T47D (cell line): ENCODE measurements around the gene SLC12A4.
A peak's percentile ranks its signal among the peaks of the same experiment; 100 is the strongest.

Source experiments
- DNase-seq, 2 experiments: peaks; one replicate each; pipeline versions ENCODE4 v3.0.0 to v3.0.0-alpha.2; 2011 to 2012; ENCODE audit warnings: low read depth in 1 of 2, low spot score in 1 of 2
- JUND ChIP-seq: IDR thresholded peaks from 2 replicates; pipeline ENCODE4 v1.6.1; 2012; ENCODE audit warnings: low read depth
- in situ Hi-C: cut with HindIII; loops from 2 replicates; pipeline ENCODE4 v1.10.0; 2016; ENCODE audit warnings: low sequenced_read_pairs, low pct_unique_long_range_greater_than_20kb

The SLC12A4 gene

DNA sequence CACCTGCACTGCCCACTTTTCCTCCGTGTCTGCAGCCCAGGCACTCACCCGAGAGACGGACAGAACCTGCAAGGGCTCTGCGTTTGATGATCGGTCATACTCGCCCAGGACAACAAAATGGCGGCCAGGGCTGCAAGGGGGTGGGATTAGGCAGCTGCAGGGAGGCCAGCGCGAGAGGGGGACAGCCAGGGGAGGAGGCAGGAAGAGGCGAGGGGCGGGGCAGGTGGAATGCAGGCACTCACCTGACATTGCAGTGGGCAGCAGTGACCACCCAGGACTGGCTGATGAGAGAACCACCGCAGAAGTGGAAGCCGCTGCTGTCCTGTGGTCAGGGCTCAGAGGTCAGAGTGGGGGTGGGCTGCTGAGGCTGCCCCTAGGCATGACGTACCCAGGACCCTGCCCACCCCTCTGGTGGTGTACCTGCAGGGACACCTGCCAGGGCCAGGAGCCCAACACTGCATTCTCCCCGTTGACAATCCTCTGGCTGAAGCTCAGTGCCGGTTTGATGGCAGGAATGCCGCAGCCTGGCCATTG is 37.7 kb downstream of the SLC12A4 start:
- in situ Hi-C loops, result no loop called here
- no peak for TF ChIP-seq JUND
- no peak for DNase-seq

DNA sequence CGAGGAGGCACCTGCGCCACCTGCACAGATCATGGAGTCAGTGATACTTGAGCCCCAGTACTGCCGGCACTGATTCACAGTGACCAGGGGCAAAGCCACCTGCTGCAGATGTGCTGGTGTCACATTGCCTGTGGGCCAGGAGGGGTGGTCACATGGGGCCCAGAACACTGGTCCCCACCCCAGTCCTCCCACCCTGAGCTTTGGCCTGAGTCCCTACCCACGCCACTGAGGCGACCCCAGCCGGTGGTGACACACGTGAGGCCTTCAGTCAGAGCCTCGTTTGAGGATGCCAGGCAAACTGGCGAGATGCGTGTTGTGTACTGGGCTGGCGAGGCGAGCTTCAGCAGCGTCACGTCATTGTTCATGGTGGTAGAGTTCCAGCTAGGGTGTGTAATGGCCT is 38.2 kb downstream of the SLC12A4 start:
- TF ChIP-seq JUND, result no peak
- in situ Hi-C loops, result no loop called here
- DNase-seq, result no peak

DNA sequence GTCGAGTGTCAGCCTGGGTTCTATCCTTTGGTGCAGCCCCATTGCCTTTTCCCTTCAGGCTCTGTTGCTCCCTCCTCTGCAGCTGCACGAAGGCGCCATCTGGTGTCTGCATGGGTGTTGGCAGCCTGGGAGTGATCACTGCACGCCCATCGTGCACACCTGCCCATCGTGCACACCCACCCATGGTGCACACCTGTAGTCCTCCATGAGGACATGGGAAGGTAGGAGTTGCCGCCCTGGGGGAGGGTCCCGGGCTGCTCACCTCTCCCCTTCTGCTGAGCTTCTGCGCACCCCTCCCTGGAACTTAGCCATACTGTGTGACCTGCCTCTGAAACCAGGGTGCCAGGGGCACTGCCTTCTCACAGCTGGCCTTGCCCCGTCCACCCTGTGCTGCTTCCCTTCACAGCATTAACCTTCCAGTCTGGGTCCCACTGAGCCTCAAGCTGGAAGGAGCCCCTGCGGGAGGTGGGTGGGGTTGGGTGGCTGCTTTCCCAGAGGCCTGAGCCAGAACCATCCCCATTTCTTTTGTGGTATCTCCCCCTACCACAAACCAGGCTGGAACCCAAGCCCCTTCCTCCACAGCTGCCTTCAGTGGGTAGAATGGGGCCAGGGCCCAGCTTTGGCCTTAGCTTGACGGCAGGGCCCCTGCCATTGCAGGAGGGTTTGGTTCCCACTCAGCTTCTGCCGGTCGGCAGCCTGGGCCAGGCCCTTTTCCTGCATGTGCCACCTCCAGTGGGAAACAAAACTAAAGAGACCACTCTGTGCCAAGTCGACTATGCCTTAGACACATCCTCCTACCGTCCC is 39.7 kb downstream of the SLC12A4 start:
- TF ChIP-seq JUND, result no peak
- in situ Hi-C loops, result no loop called here
- peak; percentile 79 to 88 for DNase-seq

DNA sequence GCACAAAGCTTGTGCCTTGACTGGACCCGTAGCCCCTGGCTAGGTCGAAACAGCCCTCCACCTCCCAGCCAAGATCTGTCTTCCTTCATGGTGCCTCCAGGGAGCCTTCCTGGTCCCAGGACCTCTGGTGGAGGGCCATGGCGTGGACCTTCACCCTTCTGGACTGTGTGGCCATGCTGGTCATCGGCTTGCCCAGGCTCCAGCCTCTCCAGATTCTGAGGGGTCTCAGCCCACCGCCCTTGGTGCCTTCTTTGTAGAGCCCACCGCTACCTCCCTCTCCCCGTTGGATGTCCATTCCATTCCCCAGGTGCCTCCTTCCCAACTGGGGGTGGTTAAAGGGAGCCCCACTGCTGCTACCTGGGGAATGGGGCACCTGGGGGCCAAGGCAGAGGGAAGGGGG is 40.3 kb downstream of the SLC12A4 start:
- TF ChIP-seq JUND, result no peak
- in situ Hi-C loops, result no loop called here
- no peak for DNase-seq

DNA sequence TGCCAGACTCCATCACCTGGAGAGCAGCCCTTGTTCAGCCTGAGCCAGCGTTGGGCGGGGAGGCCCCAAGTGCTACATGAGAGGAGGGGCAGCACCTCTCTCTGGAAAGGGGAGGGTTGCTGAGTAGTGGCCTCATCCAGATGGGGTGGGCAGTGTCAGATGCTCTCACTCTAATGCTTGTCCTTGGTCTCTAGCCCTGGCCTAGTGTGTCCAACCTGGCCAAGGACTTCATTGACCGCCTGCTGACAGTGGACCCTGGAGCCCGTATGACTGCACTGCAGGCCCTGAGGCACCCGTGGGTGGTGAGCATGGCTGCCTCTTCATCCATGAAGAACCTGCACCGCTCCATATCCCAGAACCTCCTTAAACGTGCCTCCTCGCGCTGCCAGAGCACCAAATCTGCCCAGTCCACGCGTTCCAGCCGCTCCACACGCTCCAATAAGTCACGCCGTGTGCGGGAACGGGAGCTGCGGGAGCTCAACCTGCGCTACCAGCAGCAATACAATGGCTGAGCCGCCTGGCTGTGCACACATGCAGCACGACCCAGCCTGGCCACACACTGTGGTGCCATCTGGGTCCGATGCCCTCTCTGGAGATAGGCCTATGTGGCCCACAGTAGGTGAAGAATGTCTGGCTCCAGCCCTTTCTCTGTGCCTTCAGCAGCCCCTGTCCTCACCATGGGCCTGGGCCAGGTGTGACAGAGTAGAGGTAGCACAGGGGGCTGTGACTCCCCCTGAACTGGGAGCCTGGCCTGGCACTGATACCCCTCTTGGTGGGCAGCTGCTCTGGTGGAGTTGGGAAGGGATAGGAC is 41.1 kb downstream of the SLC12A4 start:
- no peak for TF ChIP-seq JUND
- in situ Hi-C loops, result no loop called here
- no peak for DNase-seq

DNA sequence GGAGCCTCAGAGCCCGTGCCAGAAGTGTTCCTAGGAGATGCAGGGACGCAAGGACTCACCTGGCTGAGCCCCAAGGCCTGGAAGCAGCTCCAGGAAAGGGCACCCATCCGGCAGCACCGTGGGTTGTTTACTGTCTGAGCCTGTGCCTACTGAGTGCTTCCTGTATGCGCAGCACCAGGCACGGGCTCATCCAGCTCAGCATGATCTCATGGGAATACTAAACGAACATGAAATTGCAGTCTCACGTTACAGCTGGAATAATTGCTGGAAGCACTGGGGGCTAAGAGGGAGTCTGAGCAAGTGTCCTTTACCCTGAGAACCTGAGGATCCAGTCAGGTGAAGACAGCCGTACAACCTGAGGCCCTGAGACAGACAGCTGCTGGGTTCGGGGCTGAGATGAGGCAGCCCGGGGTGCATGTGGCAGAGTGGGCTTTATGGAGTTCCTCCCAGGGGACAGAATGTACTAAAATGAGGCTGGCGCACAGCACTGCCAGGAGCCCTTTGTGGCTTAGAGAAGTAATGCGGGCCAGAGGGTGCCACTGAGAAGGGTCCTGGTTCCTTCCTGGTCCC is 42.2 kb downstream of the SLC12A4 start:
- no peak for TF ChIP-seq JUND
- DNase-seq, result peak; percentile 66 to 76
- in situ Hi-C loops, result no loop called here

DNA sequence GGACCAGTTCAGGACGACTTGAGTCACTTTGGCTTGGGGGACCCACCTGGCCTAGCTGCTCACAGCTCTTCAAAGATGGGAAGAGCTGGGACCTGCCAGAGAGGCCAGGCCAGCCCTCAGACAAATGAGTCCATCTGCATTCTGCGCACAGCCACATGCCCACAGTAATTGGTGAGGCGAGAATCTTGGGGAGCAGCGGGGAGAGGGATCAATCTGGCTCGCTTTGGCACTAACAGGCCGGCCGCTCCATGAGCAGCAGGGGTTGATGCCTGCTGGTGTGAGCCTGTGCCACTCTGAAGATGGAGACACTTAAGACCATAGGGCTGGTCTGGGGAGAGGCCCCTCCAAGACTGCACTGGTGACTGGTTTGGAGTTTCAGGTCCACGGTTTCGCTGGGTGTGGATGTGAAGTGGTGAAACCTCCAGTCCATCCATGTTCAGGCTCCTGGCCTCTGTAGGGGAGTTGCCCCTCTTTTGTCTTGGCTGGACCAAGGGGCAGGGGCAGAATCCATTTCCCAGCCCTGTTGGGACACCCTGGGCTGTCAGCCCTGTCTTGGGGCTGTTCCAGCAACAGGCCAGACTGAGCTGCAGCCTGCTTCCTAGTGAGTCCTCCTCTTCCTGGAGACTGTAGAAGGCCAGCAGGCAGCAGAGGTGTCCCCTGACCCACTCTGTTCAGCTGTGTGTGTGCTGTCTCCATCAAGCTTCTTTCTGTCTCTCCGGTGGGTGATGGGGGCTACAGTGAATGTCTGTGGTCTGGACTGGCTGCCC is 44.1 kb downstream of the SLC12A4 start:
- TF ChIP-seq JUND, result no peak
- in situ Hi-C loops, result no loop called here
- no peak for DNase-seq

DNA sequence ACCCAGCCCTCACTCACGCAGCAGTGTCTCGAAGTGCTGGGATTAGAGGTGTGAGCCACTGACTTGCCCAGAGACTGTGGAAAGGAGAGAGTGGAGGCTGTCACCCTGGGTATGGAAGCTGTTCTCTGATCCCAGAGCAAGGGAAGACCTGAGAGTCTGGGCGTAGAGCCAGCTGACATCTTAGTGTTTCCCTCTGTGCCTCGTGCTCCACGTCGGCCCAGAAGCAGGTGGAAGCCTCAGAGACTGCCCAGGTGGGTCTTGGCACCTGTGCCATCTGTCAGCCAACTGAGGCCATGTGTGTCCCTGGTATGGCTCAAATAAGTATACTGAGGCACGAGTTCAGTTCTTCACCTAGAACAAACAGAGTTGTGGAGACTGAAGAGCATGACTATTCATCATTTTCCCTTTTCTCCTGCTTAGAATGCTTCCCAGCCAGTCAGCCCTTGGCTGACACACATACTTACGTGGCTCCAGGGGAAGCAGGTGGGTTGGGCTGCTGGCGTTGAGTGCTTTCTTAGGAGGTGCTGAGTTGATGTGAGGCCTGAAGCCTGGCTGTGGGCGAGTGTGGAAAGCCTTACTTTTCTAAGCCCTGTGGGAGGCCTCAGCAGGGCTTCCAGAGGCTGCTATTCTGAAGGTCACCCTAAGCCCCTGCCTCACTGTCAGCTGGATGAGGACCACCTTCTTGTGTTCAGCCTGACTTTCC is 44.9 kb downstream of the SLC12A4 start:
- no peak for DNase-seq
- TF ChIP-seq JUND, result no peak
- in situ Hi-C loops, result no loop called here

DNA sequence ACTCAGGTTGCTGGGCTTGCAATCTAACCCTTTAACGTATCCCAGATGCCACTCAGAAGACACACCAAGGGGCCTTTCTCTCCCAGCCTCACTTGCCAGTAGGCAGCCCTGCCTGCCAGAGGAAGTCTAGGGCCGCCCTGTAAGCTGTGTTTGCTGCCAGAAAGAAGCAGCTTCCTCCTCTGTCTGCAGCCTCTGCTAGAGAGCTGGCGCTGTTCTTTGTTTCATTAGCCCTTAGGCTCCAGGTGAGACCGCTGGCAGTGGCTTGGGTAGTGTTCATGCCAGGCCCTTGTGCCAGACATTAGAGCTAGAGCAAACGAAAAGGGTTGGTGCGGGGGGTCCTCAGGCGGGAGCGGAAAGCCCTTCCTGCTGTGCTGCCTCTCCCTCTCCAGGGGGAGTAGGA is 45.7 kb downstream of the SLC12A4 start:
- TF ChIP-seq JUND, result no peak
- peak in 1 of 2 experiments; percentile 69 for DNase-seq
- in situ Hi-C loops, result no loop called here

DNA sequence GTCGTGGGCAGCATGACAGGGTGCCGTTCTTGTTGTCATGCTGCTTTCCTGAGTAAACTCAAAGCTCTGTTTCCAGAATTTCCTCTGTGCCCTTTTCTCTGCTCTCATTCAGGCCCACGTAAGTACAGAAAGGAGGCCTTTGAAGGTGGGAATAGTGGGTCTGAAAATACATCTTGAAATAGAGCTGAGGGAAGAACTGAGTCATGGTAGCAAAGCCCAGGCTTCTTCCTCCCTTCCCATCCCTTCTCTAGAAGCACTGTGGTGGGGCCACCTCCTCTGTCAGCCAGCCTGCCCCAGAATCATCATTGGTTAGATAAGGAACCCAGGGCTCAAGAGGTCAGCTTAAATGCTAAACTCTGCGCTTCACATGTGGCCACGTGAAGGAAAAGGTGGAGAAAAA is 46.2 kb downstream of the SLC12A4 start:
- in situ Hi-C loops, result no loop called here
- DNase-seq, result no peak
- no peak for TF ChIP-seq JUND

DNA sequence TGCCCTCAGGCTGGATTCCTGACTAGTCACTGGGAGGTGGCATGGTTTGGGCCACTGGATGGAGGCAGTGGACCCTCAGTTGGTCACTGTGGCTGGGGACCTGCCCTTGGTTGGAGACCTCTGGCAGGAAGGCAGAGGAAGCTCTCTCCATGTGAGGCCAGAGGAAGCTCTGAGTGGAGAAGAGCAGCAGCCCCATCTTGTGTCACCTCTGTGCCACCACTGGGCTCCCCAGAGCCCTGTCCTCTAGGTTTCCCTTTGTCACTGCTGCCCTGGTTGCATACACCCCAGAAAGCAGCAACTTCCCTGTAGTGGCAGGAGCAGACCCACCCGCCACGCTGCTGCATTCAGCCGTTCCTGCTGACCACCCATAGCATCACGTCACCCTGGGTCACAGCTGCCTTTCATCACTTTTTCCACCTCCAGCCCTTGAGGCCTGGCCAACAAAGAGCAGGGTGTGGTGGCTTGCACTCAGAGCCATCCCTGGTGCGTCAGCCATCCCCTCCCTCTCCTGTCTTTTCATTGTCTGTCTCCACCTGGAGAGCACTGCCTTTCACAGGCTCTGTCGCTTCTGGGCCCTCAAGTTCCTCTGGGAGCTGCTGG is 48.7 kb downstream of the SLC12A4 start:
- in situ Hi-C loops, result no loop called here
- no peak for TF ChIP-seq JUND
- no peak for DNase-seq

DNA sequence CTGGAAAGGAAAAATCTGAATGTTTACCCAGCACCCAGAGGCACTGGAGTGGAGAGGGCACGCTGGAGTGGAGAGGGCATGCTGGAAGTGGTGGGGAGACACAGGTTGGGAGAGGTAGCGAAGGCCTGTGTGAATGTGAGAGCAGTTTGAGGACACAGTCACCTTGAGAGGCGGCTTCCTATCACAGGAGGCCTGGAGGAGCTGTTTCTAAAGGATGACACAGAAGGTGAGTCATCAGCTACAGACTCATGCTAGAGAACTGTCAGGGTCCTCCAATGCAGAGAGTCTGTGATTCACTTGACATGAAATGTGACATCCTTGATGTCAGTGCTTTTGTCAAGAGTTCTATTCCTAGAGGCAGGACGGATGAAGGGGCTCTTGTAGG is 50.6 kb downstream of the SLC12A4 start:
- no peak for TF ChIP-seq JUND
- DNase-seq, result no peak
- in situ Hi-C loops, result no loop called here
